Upper lobe of left lung (tissue), 6 donors: Measurements from ENCODE around the gene AKT1. TPM values are rescaled to one million over a fixed set of nuclear protein-coding genes. Genes with fewer than 3 reads are reported as not detected.
A peak's percentile ranks its signal among the peaks of the same experiment; 100 is the strongest.
"Not testable (repeated sequence)": the region's sequence is repeated elsewhere in the genome, so short reads cannot be mapped to it uniquely, and the experiment has no call there.

Experiments used
- ATAC-seq, 2 donors: fragments of 200-7000 bp; cut with Tn5 transposase; one replicate each; pipeline ENCODE4 v1.9.1; 2022; ENCODE audit warnings: mild to moderate bottlenecking in 2 of 2, moderate library complexity in 2 of 2; ENCODE audit not compliant: low FRiP score in 2 of 2
- DNase-seq, 2 donors: peaks; one replicate each; pipeline ENCODE4 v3.0.0-alpha.2; 2019 to 2020
- H3K27ac ChIP-seq, 4 donors: fragments of 200-600 bp; sonication (generic); one replicate each; pipeline ENCODE4 v1.5.1; 2016 to 2019
- H3K27me3 ChIP-seq, 4 donors: fragments of 200-600 bp; sonication (generic); one replicate each; pipeline ENCODE4 v1.5.1; 2017 to 2019
- H3K36me3 ChIP-seq, 4 donors: fragments of 200-600 bp; sonication (generic); one replicate each; pipeline ENCODE4 v1.5.1; 2016 to 2019
- H3K4me1 ChIP-seq, 4 donors: fragments of 200-600 bp; sonication (generic); one replicate each; pipeline ENCODE4 v1.5.1; 2018 to 2019
- H3K4me3 ChIP-seq, 4 donors: fragments of 200-600 bp; sonication (generic); one replicate each; pipeline ENCODE4 v1.5.1; 2017 to 2019; ENCODE audit warnings: mild to moderate bottlenecking in 2 of 4, moderate library complexity in 1 of 4
- H3K9me3 ChIP-seq, 4 donors: fragments of 200-600 bp; sonication (generic); one replicate each; pipeline ENCODE4 v1.5.1; 2018 to 2019
- CTCF ChIP-seq, 6 experiments: fragments of 450-650 bp in 4 of 6; fragments of 200-600 bp in 2 of 6; sonication (generic) in 2 of 6; IDR thresholded peaks; one replicate each; pipeline ENCODE4 v1.5.1; 2016 to 2019; ENCODE audit warnings: antibody characterized with exemption in 6 of 6
- EP300 ChIP-seq, 4 donors: sonication (generic); formaldehyde crosslinking; IDR thresholded peaks; one replicate each; pipeline ENCODE4 v1.5.1; 2017; ENCODE audit warnings: antibody characterized with exemption in 4 of 4, control low read depth in 2 of 4
- POLR2A ChIP-seq, 4 donors: fragments of 450-650 bp; IDR thresholded peaks; one replicate each; pipeline ENCODE4 v1.5.1; 2016 to 2017; ENCODE audit warnings: antibody characterized with exemption in 4 of 4, mild to moderate bottlenecking in 2 of 4
- POLR2AphosphoS5 ChIP-seq, 2 donors: sonication (generic); formaldehyde crosslinking; IDR thresholded peaks; one replicate each; pipeline ENCODE4 v1.5.1; 2017; ENCODE audit warnings: antibody characterized with exemption in 2 of 2
- WGBS, 2 donors: methylation state at CpG; one replicate each; pipeline ENCODE4 v1.1.5; 2017 to 2018; 5-methylcytosine and 5-hydroxymethylcytosine counted together
- total RNA-seq, 6 donors: library from RNA; depleted of rRNA in 4 of 6; stranded (reverse); fragments of >200 nt in 4 of 6; gene quantifications; one replicate each; pipeline versions ENCODE4 v1.1.0 to v1.2.1, GENCODE V29; 2016 to 2021
- donor health status: DM: no; HTN: no; CAD: no; lungs with moderate emphysema.
- donor health status: DM: no; HTN: yes; CAD: no; lungs with severe emphysema.

AKT1 gene
- total RNA-seq, 6 donors from 2014 or later, result 122 to 283 (median 191) TPM

DNA sequence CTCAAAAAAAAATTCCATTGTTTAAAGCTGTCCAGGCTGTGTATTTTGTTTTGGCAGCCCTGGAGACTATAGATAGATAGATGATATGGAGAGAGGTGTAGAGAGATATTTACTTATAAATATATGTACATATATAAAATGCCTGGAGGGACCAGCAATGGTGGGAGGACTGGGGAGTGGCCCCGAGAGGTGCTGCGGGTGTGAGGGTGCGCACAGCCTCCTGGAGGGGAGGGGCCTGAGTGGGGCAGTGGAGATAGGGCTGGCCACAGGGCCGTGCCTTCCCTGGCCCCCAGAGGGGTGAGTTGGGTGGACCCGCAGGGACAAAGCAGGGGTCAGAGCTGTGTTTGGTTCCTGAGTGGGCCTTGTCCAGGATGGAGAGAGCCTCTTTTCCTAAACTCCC is 65.1 kb downstream of the AKT1 start:
- H3K4me3 ChIP-seq, result no peak overlapping the region
- no peak for ATAC-seq
- H3K36me3 ChIP-seq, result no peaks in the 10 kb centered on the region
- H3K4me1 ChIP-seq, result peaks cover 13 to 20% (median 16%) of the 10 kb centered on the region in 4 donors
- TF ChIP-seq CTCF (IDR thresholded peaks at IDR 0.05) (no peak), POLR2A (IDR thresholded peaks at IDR 0.05) (no peak), EP300 (IDR thresholded peaks at IDR 0.05) (no peak), POLR2AphosphoS5 (IDR thresholded peaks at IDR 0.05) (no peak)
- H3K27me3 ChIP-seq, result no peaks in the 10 kb centered on the region
- 81 to 86% methylated on average over 5 of the region's 5 CpGs for WGBS, 2 donors
- peak in 1 of 2 donors; percentile 36 for DNase-seq
- H3K27ac ChIP-seq, result no peak overlapping the region
- H3K9me3 ChIP-seq, result no peaks in the 10 kb centered on the region

DNA sequence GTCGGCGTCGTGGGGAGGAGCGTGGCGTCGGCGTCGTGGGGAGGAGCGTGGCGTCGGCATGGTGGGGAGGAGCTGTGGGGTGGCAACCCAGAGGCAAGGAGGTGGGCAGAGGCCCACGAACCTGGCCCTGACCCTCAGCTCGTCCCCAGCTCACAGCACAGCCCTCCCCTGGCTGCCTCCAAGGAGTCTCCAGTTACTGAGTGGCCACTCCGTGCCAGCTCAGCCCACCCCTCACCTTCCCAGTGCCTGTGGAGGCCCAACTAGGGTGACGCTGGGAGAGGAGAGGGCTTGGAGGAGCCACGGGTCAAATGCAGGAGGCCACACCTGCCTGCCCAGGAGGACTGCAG is 65.7 kb downstream of the AKT1 start:
- DNase-seq (peak in 1 of 2 donors; percentile 47), ATAC-seq (no peak)
- H3K27me3 ChIP-seq, result no peaks in the 10 kb centered on the region
- no peaks in the 10 kb centered on the region for H3K36me3 ChIP-seq
- no peak overlapping the region for H3K27ac ChIP-seq
- TF ChIP-seq CTCF (IDR thresholded peaks at IDR 0.05), result no peak
- WGBS, 2 donors, result 90 to 92% methylated on average over 12 to 16 of the region's 16 CpGs
- peaks cover 10 to 19% (median 18%) of the 10 kb centered on the region in 4 donors for H3K4me1 ChIP-seq
- no peaks in the 10 kb centered on the region for H3K9me3 ChIP-seq
- no peak overlapping the region for H3K4me3 ChIP-seq

DNA sequence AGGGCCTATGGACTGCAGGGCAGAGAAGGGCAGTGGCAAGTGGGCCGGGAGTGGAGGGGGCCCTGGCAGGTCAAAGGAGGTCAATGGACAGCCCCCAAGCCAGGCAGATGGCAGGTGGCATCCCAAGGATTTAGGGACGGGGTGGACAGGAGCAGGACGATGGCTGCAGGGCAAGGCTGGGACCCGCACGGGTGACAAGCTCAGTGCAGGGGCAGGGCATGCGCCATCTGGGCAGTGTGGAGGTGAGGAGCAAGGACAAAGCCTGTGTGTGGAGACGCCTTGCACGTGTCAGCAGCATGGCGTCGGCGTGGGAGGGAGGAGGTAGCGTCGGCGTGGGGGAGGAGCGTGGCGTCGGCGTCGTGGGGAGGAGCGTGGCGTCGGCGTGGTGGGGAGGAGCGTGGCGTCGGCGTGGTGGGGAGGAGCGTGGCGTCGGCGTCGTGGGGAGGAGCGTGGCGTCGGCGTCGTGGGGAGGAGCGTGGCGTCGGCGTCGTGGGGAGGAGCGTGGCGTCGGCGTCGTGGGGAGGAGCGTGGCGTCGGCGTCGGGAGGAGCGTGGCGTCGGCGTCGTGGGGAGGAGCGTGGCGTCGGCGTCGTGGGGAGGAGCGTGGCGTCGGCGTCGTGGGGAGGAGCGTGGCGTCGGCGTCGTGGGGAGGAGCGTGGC is 66.2 kb downstream of the AKT1 start:
- H3K4me3 ChIP-seq, H3K27me3 ChIP-seq, H3K9me3 ChIP-seq, H3K27ac ChIP-seq, H3K36me3 ChIP-seq, ATAC-seq: not testable (repeated sequence)
- peak in 1 of 2 donors; percentile 62 for DNase-seq
- WGBS, 2 donors, result 90% methylated on average over 20 to 21 of the region's 73 CpGs
- H3K4me1 ChIP-seq, result peaks cover 14 to 23% (median 22%) of the 10 kb centered on the region in 4 donors

- Histone ChIP-seq H3K27ac (no peak overlapping the region), H3K27me3 (no peaks in the 10 kb centered on the region), H3K4me1 (peaks cover 16 to 28% (median 25%) of the 10 kb centered on the region in 4 donors), H3K9me3 (no peaks in the 10 kb centered on the region), H3K4me3 (no peak overlapping the region), H3K36me3 (no peaks in the 10 kb centered on the region)
- ATAC-seq (no peak), DNase-seq (peak in 1 of 2 donors; percentile 78)
- WGBS, 2 donors, result 91 to 93% methylated on average over 16 to 17 of the region's 17 CpGs
- TF ChIP-seq POLR2AphosphoS5 (IDR thresholded peaks at IDR 0.05) (no peak), EP300 (IDR thresholded peaks at IDR 0.05) (no peak), POLR2A (IDR thresholded peaks at IDR 0.05) (no peak), CTCF (IDR thresholded peaks at IDR 0.05) (no peak)
Measured at GRCh38 chr14:104728631-104729030, 66.9 kb downstream of the AKT1 start.

DNA sequence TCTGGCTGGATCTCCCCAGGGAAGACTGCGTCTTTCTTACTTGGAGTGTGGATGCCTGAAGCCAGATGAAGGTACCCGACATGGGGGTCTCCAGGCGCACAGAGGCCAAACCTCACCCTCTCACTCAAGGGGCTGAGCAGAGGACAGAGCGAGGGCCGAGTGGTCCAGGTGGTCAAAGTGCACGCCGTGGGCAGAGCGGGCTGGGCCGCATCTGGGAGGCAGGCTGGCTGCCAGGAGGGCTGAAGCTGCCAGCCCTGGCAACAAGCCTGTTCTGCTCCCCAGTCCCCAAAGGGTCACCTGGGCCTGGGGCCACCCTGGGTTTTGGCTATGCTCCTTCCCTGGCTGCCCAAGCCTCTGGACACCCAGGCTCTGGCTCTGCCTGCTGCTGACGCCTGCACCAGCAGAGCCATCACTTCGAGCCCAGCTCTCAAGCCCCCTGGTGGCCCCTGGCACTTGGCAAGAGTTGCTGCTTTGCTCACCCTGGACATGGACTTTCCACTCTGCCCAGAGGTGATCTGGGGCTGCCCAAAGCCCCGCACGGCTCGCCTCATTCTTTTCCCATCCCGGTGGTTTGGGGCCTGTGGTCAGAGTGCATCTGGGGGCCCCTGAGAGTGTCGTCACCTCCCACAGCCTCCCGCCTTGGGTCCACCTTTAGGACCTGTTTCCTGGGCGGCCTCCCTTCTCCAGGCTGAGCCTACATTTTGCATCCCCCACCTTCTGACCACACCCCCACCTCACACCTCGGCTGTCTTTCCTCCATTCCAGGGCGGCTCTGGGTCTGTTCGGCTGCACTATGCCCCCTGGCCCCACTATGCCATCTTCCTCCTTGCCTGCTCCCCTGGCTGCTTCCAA is 68.7 kb downstream of the AKT1 start:
- ATAC-seq (no peak), DNase-seq (peak in 1 of 2 donors; percentile 62)
- Histone ChIP-seq H3K4me1 (peaks cover 17 to 36% (median 22%) of the 10 kb centered on the region in 4 donors), H3K36me3 (no peaks in the 10 kb centered on the region), H3K27ac (no peak overlapping the region), H3K27me3 (no peaks in the 10 kb centered on the region), H3K4me3 (no peak overlapping the region), H3K9me3 (no peaks in the 10 kb centered on the region)
- TF ChIP-seq POLR2A (IDR thresholded peaks at IDR 0.05), result no peak
- TF ChIP-seq EP300 (IDR thresholded peaks at IDR 0.05), result no peak
- no peak for TF ChIP-seq POLR2AphosphoS5 (IDR thresholded peaks at IDR 0.05)
- TF ChIP-seq CTCF (IDR thresholded peaks at IDR 0.05), result no peak
- WGBS, 2 donors, result 82 to 88% methylated on average over 11 to 19 of the region's 21 CpGs
